ENCODE results near the gene CTDP1.

Gene CTDP1

GRCh38 chr18:79760881-79761280, 81.3 kb downstream of the CTDP1 start:
- TF ChIP-seq, protein P1, sequence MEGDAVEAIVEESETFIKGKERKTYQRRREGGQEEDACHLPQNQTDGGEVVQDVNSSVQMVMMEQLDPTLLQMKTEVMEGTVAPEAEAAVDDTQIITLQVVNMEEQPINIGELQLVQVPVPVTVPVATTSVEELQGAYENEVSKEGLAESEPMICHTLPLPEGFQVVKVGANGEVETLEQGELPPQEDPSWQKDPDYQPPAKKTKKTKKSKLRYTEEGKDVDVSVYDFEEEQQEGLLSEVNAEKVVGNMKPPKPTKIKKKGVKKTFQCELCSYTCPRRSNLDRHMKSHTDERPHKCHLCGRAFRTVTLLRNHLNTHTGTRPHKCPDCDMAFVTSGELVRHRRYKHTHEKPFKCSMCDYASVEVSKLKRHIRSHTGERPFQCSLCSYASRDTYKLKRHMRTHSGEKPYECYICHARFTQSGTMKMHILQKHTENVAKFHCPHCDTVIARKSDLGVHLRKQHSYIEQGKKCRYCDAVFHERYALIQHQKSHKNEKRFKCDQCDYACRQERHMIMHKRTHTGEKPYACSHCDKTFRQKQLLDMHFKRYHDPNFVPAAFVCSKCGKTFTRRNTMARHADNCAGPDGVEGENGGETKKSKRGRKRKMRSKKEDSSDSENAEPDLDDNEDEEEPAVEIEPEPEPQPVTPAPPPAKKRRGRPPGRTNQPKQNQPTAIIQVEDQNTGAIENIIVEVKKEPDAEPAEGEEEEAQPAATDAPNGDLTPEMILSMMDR (conservative IDR thresholded peaks at IDR 0.05; ENCODE audit: low read depth, low read length) = no peak
- H3K4me3 ChIP-seq (ENCODE audit: low read length) = no peak overlapping the region
- no peak for DNase-seq (ENCODE audit: low read depth)

- DNase-seq (ENCODE audit: low read depth) = no peak
- no peak overlapping the region for H3K4me3 ChIP-seq (ENCODE audit: low read length)
- TF ChIP-seq, protein P1 (conservative IDR thresholded peaks at IDR 0.05; ENCODE audit: low read depth, low read length) = no peak
These were observed 83.8 kb downstream of the CTDP1 start for GRCh38 chr18:79763407-79763806.

DNA sequence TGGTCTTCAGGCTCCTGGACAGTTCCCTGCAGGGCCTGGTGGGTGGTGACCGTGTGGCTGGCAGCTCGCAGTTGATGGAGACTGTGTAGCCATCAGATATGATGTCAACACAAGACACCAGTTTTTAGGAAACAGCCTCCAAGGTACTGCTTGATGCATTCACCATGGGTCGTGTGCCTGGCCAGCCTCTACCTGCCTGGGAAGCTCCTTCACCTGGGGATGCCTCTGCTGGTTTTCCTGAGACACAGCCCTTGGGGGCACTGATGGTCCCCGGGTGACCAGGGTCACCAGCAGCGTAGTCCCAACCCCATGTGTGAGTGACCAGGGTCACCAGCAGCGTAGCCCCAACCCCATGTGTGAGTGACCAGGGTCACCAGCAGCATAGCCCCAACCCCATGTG, 84.5 kb downstream of the CTDP1 start:
- no peak for DNase-seq (ENCODE audit: low read depth)
- no peak overlapping the region for H3K4me3 ChIP-seq (ENCODE audit: low read length)
- TF ChIP-seq, protein P1 (conservative IDR thresholded peaks at IDR 0.05; ENCODE audit: low read depth, low read length) = no peak

- H3K4me3 ChIP-seq (ENCODE audit: low read length) = no peak overlapping the region
- DNase-seq (ENCODE audit: low read depth) = no peak
- TF ChIP-seq, protein P1 (conservative IDR thresholded peaks at IDR 0.05; ENCODE audit: low read depth, low read length) = no peak
These were observed 86.1 kb downstream of the CTDP1 start for GRCh38 chr18:79765491-79766245.

GRCh38 chr18:79766308-79766707, 86.7 kb downstream of the CTDP1 start:
- DNase-seq (ENCODE audit: low read depth) = no peak
- no peak overlapping the region for H3K4me3 ChIP-seq (ENCODE audit: low read length)
- TF ChIP-seq, protein P1 (conservative IDR thresholded peaks at IDR 0.05; ENCODE audit: low read depth, low read length) = no peak

DNA sequence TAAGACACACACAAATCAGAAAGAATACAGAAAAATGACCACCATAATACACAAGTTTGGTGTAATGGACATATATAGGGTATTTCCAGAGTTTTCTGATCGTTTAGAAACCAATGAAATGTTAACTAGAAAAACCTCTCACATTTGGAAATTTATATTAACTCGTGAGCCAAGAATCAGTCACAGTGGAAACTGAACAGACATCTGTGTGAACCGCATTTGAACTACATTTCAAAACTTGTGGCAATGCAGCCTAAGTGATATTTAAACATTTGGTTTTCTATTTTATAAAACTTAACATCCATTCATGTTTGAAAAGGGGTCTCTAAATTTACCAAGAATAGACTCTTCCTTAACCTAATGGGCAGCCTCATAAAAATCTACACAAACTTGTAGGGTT, 89.1 kb downstream of the CTDP1 start:
- no peak overlapping the region for H3K4me3 ChIP-seq (ENCODE audit: low read length)
- no peak for DNase-seq (ENCODE audit: low read depth)
- TF ChIP-seq, protein P1 (conservative IDR thresholded peaks at IDR 0.05; ENCODE audit: low read depth, low read length) = no peak
